SK-N-SH treated with all-trans-retinoic acid at 6 μM for 48 hours (cell line): Measurements from ENCODE around the gene PFKL.

Source experiments
- ATAC-seq: fragments of 200-7000 bp; cut with Tn5 transposase; 3 replicates; pipeline ENCODE4 v1.9.1; 2020; ENCODE audit warnings: mild to moderate bottlenecking, moderate library complexity
- ARNTL ChIP-seq: fragments of 450-650 bp; formaldehyde crosslinking; IDR thresholded peaks from 2 replicates; pipeline ENCODE4 v1.5.0; 2020; ENCODE audit warnings: low read depth, mild to moderate bottlenecking, moderate library complexity, borderline replicate concordance
- BACH2 ChIP-seq: fragments of 250-450 bp; sonication (Bioruptor Pico); IDR thresholded peaks from 2 replicates; pipeline ENCODE4 v1.9.0; 2021; ENCODE audit warnings: mild to moderate bottlenecking, borderline replicate concordance
- CREB5 ChIP-seq: fragments of 250-450 bp; sonication (Bioruptor Pico); IDR thresholded peaks from 2 replicates; pipeline ENCODE4 v1.5.1; 2020; ENCODE audit warnings: low read depth, mild to moderate bottlenecking, moderate library complexity
- CSDC2 ChIP-seq: fragments of 250-450 bp; sonication (Bioruptor Pico); IDR thresholded peaks from 2 replicates; pipeline ENCODE4 v1.5.0; 2020; ENCODE audit warnings: mild to moderate bottlenecking, moderate library complexity
- CSRNP3 ChIP-seq: fragments of 250-450 bp; sonication (Bioruptor Pico); IDR thresholded peaks from 2 replicates; pipeline ENCODE4 v1.5.1; 2021; ENCODE audit warnings: mild to moderate bottlenecking, moderate library complexity
- ESRRG ChIP-seq: fragments of 250-450 bp; sonication (Bioruptor Pico); IDR thresholded peaks from 2 replicates; pipeline ENCODE4 v1.6.1; 2021; ENCODE audit warnings: mild to moderate bottlenecking
- GLIS3 ChIP-seq: fragments of 250-450 bp; sonication (Bioruptor Pico); IDR thresholded peaks from 2 replicates; pipeline ENCODE4 v1.5.0; 2020; ENCODE audit warnings: mild to moderate bottlenecking, moderate library complexity
- ISL1 ChIP-seq: fragments of 250-450 bp; sonication (Bioruptor Pico); IDR thresholded peaks from 2 replicates; pipeline ENCODE4 v2.1.2; 2022; ENCODE audit warnings: mild to moderate bottlenecking, moderate library complexity
- OSR1 ChIP-seq: fragments of 250-450 bp; sonication (Bioruptor Pico); IDR thresholded peaks from 2 replicates; pipeline ENCODE4 v1.8.0; 2022; ENCODE audit warnings: moderate library complexity, mild to moderate bottlenecking, inconsistent platforms
- PATZ1 ChIP-seq: fragments of 250-450 bp; sonication (Bioruptor Pico); IDR thresholded peaks from 2 replicates; pipeline ENCODE4 v1.8.0; 2020; ENCODE audit warnings: mild to moderate bottlenecking, moderate library complexity, borderline replicate concordance
- POU6F1 ChIP-seq: fragments of 250-450 bp; sonication (Bioruptor Pico); IDR thresholded peaks from 2 replicates; pipeline ENCODE4 v1.8.0; 2021; ENCODE audit warnings: low read depth, mild to moderate bottlenecking, moderate library complexity, borderline replicate concordance
- PPARA ChIP-seq: fragments of 250-450 bp; sonication (Bioruptor Pico); IDR thresholded peaks from 2 replicates; pipeline ENCODE4 v1.5.0; 2020; ENCODE audit warnings: mild to moderate bottlenecking, borderline replicate concordance
- SNAI2 ChIP-seq: fragments of 250-450 bp; sonication (Bioruptor Pico); IDR thresholded peaks from 2 replicates; pipeline ENCODE4 v1.5.0; 2020; ENCODE audit warnings: mild to moderate bottlenecking, moderate library complexity
- TCF4 ChIP-seq: fragments of 250-450 bp; sonication (Bioruptor Pico); IDR thresholded peaks from 2 replicates; pipeline ENCODE4 v1.8.0; 2021; ENCODE audit warnings: mild to moderate bottlenecking, moderate library complexity, borderline replicate concordance
- TOX ChIP-seq: fragments of 250-450 bp; sonication (Bioruptor Pico); IDR thresholded peaks from 2 replicates; pipeline ENCODE4 v1.8.0; 2021; ENCODE audit warnings: mild to moderate bottlenecking, moderate library complexity, borderline replicate concordance
- TSHZ2 ChIP-seq: fragments of 250-450 bp; sonication (Bioruptor Pico); IDR thresholded peaks from 2 replicates; pipeline ENCODE4 v1.5.0; 2020; ENCODE audit warnings: mild to moderate bottlenecking, moderate library complexity
- ZC3H10 ChIP-seq: fragments of 250-450 bp; sonication (Bioruptor Pico); IDR thresholded peaks from 2 replicates; pipeline ENCODE4 v1.5.1; 2021; ENCODE audit warnings: mild to moderate bottlenecking, moderate library complexity
- ZFP30 ChIP-seq: fragments of 450-650 bp; formaldehyde crosslinking; IDR thresholded peaks from 2 replicates; pipeline ENCODE4 v1.5.0; 2022; ENCODE audit warnings: mild to moderate bottlenecking, moderate library complexity
- ZNF565 ChIP-seq: fragments of 450-650 bp; formaldehyde crosslinking; conservative IDR thresholded peaks from 2 replicates; pipeline ENCODE4 v1.5.0; 2020; ENCODE audit warnings: low read depth, mild to moderate bottlenecking, moderate library complexity
- ZNF70 ChIP-seq: fragments of 450-650 bp; formaldehyde crosslinking; IDR thresholded peaks from 2 replicates; pipeline ENCODE4 v1.5.0; 2020; ENCODE audit warnings: mild to moderate bottlenecking, moderate library complexity
- ZNF8 ChIP-seq: fragments of 450-650 bp; formaldehyde crosslinking; IDR thresholded peaks from 2 replicates; pipeline ENCODE4 v1.5.0; 2020; ENCODE audit warnings: mild to moderate bottlenecking, moderate library complexity

The PFKL gene

GRCh38 chr21:44297525-44298290, 2.1 kb upstream of the PFKL start (continued):
- TF ChIP-seq OSR1 (CRISPR knock-in tag) (no peak), SNAI2 (CRISPR knock-in tag) (no peak)

GRCh38 chr21:44298301-44298700, 1.6 kb upstream of the PFKL start:
- TF ChIP-seq ARNTL (no peak), SNAI2 (CRISPR knock-in tag) (no peak), CSDC2 (CRISPR knock-in tag) (no peak), CREB5 (no peak), ISL1 (no peak), ZNF8 (CRISPR knock-in tag) (no peak), ESRRG (CRISPR knock-in tag) (no peak), ZNF70 (CRISPR knock-in tag) (no peak), GLIS3 (CRISPR knock-in tag) (no peak), TOX (CRISPR knock-in tag) (no peak), ZC3H10 (CRISPR knock-in tag) (no peak), ZFP30 (CRISPR knock-in tag) (no peak), ZNF565 (no peak), PPARA (no peak), CSRNP3 (CRISPR knock-in tag) (no peak), OSR1 (CRISPR knock-in tag) (no peak)
- ATAC-seq, result no peak

GRCh38 chr21:44299085-44299457, 782 bp upstream of the PFKL start:
- no peak for TF ChIP-seq BACH2 (CRISPR knock-in tag)
- no peak for TF ChIP-seq ARNTL
- TF ChIP-seq TSHZ2, result no peak
- no peak for TF ChIP-seq ESRRG (CRISPR knock-in tag)
- no peak for TF ChIP-seq PPARA
- no peak for TF ChIP-seq GLIS3 (CRISPR knock-in tag)
- no peak for TF ChIP-seq TOX (CRISPR knock-in tag)
- TF ChIP-seq ZNF70 (CRISPR knock-in tag), result no peak
- TF ChIP-seq, all 23 proteins: peak for 0
- no peak for ATAC-seq

GRCh38 chr21:44300262-44300959, 558 bp downstream of the PFKL start:
- peak; percentile 68 for ATAC-seq

GRCh38 chr21:44301141-44301540, 1.3 kb downstream of the PFKL start:
- no peak for ATAC-seq
- TF ChIP-seq CSRNP3 (CRISPR knock-in tag) (no peak), ZNF565 (no peak), POU6F1 (CRISPR knock-in tag) (no peak), TOX (CRISPR knock-in tag) (no peak), TCF4 (CRISPR knock-in tag) (no peak), PPARA (no peak), PATZ1 (CRISPR knock-in tag) (no peak), ZNF8 (CRISPR knock-in tag) (no peak), ARNTL (no peak)

More at GRCh38 chr21:44300262-44300959, 558 bp downstream of the PFKL start:
- no peak for TF ChIP-seq CSDC2 (CRISPR knock-in tag)
- TF ChIP-seq ARNTL, result no peak
- TF ChIP-seq OSR1 (CRISPR knock-in tag), result no peak
- no peak for TF ChIP-seq ZC3H10 (CRISPR knock-in tag)
- TF ChIP-seq ZNF565, result no peak
